DND-41 (cell line): ENCODE results near the gene ABHD3.

ENCODE experiments used
- ATAC-seq: fragments of 200-7000 bp; cut with Tn5 transposase; 3 replicates; pipeline ENCODE4 v1.9.1; 2021; ENCODE audit warnings: low read depth; ENCODE audit not compliant: insufficient read depth
- DNase-seq: peaks from one replicate; pipeline ENCODE4 v3.0.0-alpha.2; 2020
- H2AFZ ChIP-seq: 2 replicates; pipeline ENCODE4 v1.6.0; 2012; ENCODE audit warnings: low read depth, low read length
- H3K27ac ChIP-seq: 2 replicates; pipeline ENCODE4 v1.5.1; 2012; ENCODE audit warnings: low read length, inconsistent platforms
- H3K27me3 ChIP-seq: fragments of 200-600 bp; sonication (generic); 2 replicates; pipeline ENCODE4 v1.6.0; 2012; ENCODE audit warnings: low read length, mild to moderate bottlenecking, inconsistent platforms; ENCODE audit not compliant: insufficient read depth, poor library complexity
- H3K36me3 ChIP-seq: 2 replicates; pipeline ENCODE4 v1.5.1; 2012; ENCODE audit warnings: low read length, inconsistent platforms; ENCODE audit not compliant: insufficient read depth
- H3K4me1 ChIP-seq: 2 replicates; pipeline ENCODE4 v1.5.1; 2012; ENCODE audit warnings: mild to moderate bottlenecking, low read length; ENCODE audit not compliant: insufficient read depth
- H3K4me2 ChIP-seq: 2 replicates; pipeline ENCODE4 v1.6.0; 2012; ENCODE audit warnings: mild to moderate bottlenecking, moderate library complexity, low read length, inconsistent platforms; ENCODE audit not compliant: insufficient read depth
- H3K4me3 ChIP-seq, 2 experiments: fragments of 200-600 bp in 1 of 2; shearing (Covaris generic) in 1 of 2; 2 replicates each; pipeline ENCODE4 v1.5.1; 2012 to 2016; ENCODE audit warnings: inconsistent platforms in 2 of 2, low read length in 2 of 2, mild to moderate bottlenecking in 2 of 2, low read depth in 1 of 2, moderate library complexity in 1 of 2
- H3K79me2 ChIP-seq: 2 replicates; pipeline ENCODE4 v1.6.0; 2012; ENCODE audit warnings: low read length, inconsistent platforms; ENCODE audit not compliant: insufficient read depth
- H3K9ac ChIP-seq: 2 replicates; pipeline ENCODE4 v1.6.0; 2012; ENCODE audit warnings: low read depth, mild to moderate bottlenecking, inconsistent platforms, low read length, moderate library complexity
- H3K9me3 ChIP-seq: 2 replicates; pipeline ENCODE4 v1.5.1; 2012; ENCODE audit warnings: low read length, moderate library complexity, mild to moderate bottlenecking, inconsistent platforms; ENCODE audit not compliant: insufficient read depth, severe bottlenecking
- H4K20me1 ChIP-seq: 2 replicates; pipeline ENCODE4 v1.6.0; 2012; ENCODE audit warnings: low read length; ENCODE audit not compliant: insufficient read depth
- EZH2 ChIP-seq: IDR thresholded peaks from 3 replicates; pipeline ENCODE4 v1.6.1; 2012; ENCODE audit warnings: borderline replicate concordance, low read depth, mild to moderate bottlenecking, moderate library complexity, low read length, inconsistent platforms; ENCODE audit not compliant: severe bottlenecking
- TF ChIP-seq, protein P1 (sequence below): IDR thresholded peaks from 2 replicates; pipeline ENCODE4 v1.5.1; 2012; ENCODE audit warnings: borderline replicate concordance, low read length, moderate library complexity, mild to moderate bottlenecking; ENCODE audit not compliant: poor library complexity, severe bottlenecking; ENCODE audit errors: extremely low read depth

ABHD3 gene

DNA sequence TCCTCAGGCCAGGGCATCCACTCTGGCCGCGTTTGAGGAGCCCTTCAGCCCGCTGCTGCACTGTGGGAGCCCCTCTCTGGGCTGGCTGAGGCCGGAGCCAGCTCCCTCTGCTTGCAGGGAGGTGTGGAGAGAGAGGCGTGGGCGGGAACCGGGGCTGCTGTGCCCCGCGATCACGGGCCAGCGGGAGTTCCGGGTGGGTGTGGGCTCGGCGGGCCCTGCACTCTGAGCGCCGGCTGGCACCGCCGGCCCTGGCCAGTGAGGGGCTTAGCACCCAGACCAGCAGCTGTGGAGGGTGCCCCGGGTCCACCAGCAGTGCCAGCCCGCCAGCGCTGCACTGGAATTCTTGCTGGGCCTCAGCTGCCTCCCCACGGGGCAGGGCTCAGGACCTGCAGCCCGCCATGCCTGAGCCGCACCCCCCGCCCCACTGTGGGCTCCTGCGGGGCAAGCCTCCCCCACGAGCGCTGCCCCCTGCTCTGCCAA is 1.9 kb upstream of the ABHD3 start:
- Histone ChIP-seq H3K36me3 (peaks cover 12% of the 10 kb centered on the region), H3K4me2 (no peak overlapping the region)
- TF ChIP-seq, protein P1, sequence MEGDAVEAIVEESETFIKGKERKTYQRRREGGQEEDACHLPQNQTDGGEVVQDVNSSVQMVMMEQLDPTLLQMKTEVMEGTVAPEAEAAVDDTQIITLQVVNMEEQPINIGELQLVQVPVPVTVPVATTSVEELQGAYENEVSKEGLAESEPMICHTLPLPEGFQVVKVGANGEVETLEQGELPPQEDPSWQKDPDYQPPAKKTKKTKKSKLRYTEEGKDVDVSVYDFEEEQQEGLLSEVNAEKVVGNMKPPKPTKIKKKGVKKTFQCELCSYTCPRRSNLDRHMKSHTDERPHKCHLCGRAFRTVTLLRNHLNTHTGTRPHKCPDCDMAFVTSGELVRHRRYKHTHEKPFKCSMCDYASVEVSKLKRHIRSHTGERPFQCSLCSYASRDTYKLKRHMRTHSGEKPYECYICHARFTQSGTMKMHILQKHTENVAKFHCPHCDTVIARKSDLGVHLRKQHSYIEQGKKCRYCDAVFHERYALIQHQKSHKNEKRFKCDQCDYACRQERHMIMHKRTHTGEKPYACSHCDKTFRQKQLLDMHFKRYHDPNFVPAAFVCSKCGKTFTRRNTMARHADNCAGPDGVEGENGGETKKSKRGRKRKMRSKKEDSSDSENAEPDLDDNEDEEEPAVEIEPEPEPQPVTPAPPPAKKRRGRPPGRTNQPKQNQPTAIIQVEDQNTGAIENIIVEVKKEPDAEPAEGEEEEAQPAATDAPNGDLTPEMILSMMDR, result no peak
- TF ChIP-seq EZH2, result no peak

DNA sequence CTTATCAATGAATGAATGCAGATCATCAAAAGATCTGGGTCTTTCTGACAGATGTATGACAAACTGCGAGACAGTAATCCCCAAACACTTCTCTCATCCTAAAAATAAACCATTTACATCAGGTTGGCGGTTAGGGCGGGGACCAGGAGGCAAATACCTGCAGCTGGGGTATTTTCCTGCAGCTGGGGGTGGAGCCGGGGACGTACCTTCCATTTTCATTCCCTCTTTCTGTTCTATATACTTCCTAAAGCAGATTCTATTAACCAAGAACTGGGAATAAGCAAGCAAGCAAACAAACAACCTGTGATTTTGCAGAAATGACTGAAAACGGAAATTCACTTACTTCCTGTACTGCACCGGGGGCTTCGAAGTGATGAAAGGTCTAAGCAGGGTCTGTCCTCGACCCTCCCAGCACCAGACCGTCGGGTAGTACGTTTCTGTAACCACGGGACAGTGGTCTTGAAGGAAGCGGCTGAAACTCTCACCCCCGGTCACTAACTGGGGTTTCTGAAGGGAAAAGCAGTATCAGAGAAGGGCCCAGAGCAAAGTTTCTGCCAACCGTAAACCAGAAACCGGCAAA is 1.2 kb downstream of the ABHD3 start:
- Histone ChIP-seq H3K4me1 (peaks cover 35% of the 10 kb centered on the region), H2AFZ (peak overlapping the region; percentile 82), H4K20me1 (no peaks in the 10 kb centered on the region; the same call in 1 of the 2 replicates), H3K9ac (peak overlapping the region; percentile 97), H3K27me3 (no peaks in the 10 kb centered on the region), H3K27ac (peak overlapping the region; percentile 81), H3K79me2 (peaks cover 47% of the 10 kb centered on the region), H3K36me3 (peaks cover 38% of the 10 kb centered on the region), H3K9me3 (no peaks in the 10 kb centered on the region), H3K4me3 (peak overlapping the region; percentile 51 to 69), H3K4me2 (peak overlapping the region; percentile 81)
- DNase-seq (peak; percentile 38), ATAC-seq (no peak)
- no peak for TF ChIP-seq EZH2
- TF ChIP-seq, protein P1, result no peak

More for the DNA sequence above, 1.9 kb upstream of the ABHD3 start:
- no peaks in the 10 kb centered on the region; the same call in 1 of the 2 replicates for H4K20me1 ChIP-seq
- H3K4me1 ChIP-seq, result peaks cover 32% of the 10 kb centered on the region
- no peak overlapping the region for H3K4me3 ChIP-seq
- no peak for ATAC-seq
- H3K27ac ChIP-seq, result no peak overlapping the region
- H3K79me2 ChIP-seq, result peaks cover 37% of the 10 kb centered on the region
- H3K9me3 ChIP-seq, result no peaks in the 10 kb centered on the region
- DNase-seq, result no peak
- no peaks in the 10 kb centered on the region for H3K27me3 ChIP-seq
- no peak overlapping the region for H2AFZ ChIP-seq
- no peak overlapping the region for H3K9ac ChIP-seq

DNA sequence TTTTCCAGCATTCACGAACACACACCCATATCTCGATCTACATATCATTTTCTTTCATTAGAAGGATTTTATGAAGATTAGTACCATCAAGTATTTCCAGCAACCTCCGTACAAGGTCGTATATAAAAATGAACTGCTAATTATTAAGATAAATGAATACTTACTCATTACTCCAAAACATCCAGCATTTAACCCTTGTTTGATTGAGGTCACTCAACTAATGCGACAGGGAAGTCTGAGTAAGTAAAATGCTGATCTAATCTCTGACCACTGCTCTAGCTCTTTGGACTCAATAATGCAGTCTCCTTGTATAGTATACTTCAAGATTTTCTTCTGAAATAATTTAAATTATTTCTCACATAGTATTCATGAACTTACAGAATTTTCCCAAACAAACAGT is 2.0 kb downstream of the ABHD3 start:
- no peak for ATAC-seq
- H3K36me3 ChIP-seq, result peaks cover 44% of the 10 kb centered on the region
- no peak for TF ChIP-seq EZH2
- TF ChIP-seq, protein P1, result no peak
- H3K9ac ChIP-seq, result peak overlapping the region; percentile 97; the same call in 1 of the 2 replicates
- H3K4me3 ChIP-seq, result peak overlapping the region; percentile 51 to 69; a peak in 2 of 4 replicates
- H3K27ac ChIP-seq, result no peak overlapping the region; the same call in 1 of the 2 replicates
- no peaks in the 10 kb centered on the region for H3K9me3 ChIP-seq
- peaks cover 35% of the 10 kb centered on the region for H3K4me1 ChIP-seq
- DNase-seq, result no peak
- H3K27me3 ChIP-seq, result no peaks in the 10 kb centered on the region
- peak overlapping the region; percentile 81 for H3K4me2 ChIP-seq
- H3K79me2 ChIP-seq, result peaks cover 47% of the 10 kb centered on the region
- no peak overlapping the region for H2AFZ ChIP-seq
- no peaks in the 10 kb centered on the region; the same call in 1 of the 2 replicates for H4K20me1 ChIP-seq
